NCI-H460 (cell line): ENCODE measurements around the gene TTF2. TPM values are rescaled to one million over a fixed set of nuclear protein-coding genes. Genes with fewer than 3 reads are reported as not detected.

Experiments
- DNase-seq: peaks from one replicate; pipeline ENCODE4 v3.0.0-alpha.2; 2016; ENCODE audit warnings: low read depth; ENCODE audit errors: extremely low read depth
- total RNA-seq: library from RNA; depleted of rRNA; stranded (reverse); fragments of >200 nt; shearing (Covaris generic); gene quantifications from 2 replicates; pipeline ENCODE4 v1.2.3, GENCODE V29; 2014

TTF2 gene
- total RNA-seq, 1 experiment from 2014 or later, result 27.6 TPM

DNA sequence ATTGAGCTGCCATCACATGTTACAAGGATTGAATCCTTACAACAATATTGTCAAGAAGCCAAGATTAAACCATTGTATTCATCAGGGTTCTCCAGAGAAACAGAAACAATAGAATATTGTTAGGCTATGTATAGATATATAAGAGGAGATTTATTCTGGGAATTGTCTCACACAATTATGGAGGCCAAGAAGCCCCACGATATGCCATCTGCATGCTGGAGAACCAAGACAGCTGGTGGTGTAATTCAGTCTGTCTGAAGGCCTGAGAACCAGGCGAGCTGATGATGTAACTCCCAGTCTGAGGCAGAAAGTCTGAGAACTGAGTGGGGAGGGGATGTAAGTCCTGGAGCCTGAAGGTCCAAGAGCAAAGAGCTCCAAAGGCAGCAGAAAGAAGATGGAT, 14.5 kb upstream of the TTF2 start:
- no peak for DNase-seq

DNA sequence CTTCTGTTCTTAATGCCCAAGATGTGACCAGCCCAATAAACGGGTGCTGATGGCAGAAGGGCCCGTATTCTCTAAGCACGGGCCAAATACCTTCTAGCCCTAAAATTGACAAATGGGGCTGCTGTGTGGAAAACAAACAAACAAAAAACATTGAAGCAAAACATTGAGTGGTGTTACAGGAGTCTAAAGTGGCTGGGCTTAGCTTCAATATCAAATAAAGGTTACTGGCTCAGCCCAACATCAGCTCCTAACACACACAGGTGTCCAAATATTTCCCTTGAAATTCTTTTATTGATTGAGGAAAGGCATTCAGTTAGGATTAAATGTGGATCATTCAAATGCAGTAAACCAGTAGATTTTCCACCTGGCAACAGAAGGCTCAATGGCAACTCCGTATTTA, 13.3 kb upstream of the TTF2 start:
- no peak for DNase-seq

DNA sequence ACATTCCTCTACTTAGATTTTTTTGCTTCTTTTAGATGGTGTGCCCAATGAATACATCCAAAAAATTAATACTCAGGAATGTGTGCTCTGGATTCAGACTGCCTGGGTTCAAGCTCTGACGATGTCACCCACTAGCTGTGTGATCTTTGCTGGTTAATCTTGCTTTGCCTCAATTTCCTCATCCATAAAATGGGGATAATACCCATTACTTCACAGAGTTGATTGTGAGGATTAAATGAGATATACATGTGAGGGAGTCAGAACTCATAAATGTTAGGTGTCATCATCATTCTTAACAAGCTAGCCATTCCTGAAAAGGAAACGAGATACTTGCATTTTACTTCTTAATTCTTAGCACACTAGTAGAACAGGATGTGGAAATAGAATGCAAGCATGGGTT, 12.9 kb upstream of the TTF2 start:
- DNase-seq, result no peak

DNA sequence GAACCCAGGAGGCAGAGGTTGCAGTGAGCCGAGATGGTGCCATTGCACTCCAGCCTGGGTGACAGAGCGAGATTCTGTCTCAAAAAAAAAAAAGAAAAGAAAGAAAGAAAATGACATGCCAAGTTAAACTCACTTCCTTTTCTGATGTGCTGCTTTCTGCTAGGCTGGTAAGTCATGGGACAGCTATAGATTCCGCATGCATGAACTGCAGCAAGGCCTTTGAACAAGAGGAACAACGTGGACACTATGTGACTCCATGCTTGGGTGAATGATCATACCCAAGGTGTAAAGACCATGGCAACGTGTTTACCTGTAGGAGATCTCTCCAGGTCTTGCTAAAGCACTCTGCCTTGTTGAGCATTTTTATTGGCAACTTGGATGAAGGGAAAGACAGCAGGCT, 10.3 kb upstream of the TTF2 start:
- DNase-seq, result no peak

DNA sequence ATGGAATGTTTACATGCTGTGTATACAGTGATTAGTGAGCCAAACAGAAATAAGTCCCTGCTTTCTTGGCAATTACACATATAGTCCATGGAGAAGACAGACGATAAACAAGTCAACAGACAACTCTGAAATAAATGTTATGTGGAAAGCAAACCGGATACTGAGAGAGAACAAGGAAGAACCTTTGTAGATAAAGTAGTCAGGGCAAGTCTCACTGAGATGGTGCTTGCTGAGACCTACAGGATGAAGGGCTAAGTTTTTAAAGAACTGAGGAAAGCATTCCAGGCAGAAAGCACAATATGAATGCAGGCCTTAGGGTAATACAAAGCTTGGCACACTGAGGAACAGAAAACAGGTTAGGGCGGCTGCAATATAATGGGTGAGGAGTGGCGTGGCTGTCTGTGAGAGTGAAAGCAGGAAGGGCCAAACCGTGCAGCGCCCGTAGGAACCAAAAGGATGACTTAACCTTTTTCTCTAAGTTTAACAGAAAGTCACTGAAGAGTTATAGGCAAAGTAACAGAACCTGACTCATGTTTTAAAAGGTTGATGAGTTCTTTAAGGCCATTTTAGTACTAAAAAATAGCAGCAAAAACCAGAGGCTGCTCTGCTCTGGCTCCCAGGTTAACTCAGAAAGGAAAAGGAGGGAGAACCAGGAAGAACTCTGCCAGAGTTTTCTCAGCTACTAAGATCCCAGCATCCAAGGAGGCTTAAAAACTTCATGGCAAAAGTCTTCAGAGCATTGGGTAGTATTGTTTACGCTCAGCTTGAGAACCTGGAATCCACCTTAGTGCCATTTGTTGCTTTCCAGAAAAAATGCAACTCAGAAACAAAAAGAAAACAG, 8.7 kb upstream of the TTF2 start:
- no peak for DNase-seq

DNA sequence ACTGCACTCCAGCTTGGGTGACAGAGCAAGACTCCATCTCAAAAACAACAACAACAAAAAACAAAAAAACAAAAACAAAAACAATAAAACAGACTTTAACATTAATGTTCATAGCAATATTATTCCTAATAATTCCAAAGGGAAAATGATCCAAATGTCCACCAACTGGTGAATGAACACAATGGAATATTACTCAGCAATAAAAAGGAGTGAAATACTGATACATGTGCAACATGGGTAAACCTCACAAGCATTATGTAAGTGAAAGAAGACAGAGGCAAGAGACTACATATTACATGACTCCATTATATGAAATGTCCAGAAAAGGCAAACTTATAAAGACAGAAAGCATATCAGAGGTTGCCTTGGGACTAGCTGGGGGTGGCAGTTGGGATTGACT, 6.1 kb upstream of the TTF2 start:
- DNase-seq, result no peak

DNA sequence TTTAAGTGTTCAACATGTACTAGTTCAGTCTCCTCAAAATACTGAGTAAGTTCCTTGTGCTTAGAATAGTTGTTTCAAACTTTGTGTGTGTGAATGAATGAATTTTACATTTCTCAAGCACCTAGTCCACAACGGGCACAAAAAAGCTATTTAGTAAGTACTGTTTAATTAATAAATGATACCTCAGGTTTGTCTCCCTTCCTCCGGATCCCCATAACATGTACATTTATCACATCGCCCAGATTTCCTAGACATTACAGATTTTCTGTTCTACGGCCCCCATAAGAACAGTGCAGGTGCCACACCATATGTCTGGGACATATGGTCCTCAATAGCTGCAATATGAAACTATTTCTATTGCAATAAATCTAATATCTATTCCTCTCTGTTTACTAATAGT, 1.3 kb upstream of the TTF2 start:
- DNase-seq, result no peak

DNA sequence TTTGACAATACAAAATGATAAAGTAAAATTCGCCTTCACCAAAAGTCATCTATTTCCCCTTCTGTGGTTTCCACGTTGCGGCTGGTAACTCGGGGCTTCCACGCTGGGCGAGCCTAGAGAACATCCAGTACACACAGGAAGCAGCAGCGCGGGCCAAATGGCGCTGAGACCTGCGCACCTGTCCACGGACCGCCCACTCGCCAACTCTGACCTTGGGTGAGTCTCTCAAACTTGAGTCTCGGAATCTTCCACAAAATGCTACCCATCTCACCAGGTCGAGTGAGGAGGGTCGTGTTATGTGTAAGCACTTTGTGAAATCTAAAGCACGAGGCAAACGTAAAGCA, 820 bp upstream of the TTF2 start:
- DNase-seq, result no peak

DNA sequence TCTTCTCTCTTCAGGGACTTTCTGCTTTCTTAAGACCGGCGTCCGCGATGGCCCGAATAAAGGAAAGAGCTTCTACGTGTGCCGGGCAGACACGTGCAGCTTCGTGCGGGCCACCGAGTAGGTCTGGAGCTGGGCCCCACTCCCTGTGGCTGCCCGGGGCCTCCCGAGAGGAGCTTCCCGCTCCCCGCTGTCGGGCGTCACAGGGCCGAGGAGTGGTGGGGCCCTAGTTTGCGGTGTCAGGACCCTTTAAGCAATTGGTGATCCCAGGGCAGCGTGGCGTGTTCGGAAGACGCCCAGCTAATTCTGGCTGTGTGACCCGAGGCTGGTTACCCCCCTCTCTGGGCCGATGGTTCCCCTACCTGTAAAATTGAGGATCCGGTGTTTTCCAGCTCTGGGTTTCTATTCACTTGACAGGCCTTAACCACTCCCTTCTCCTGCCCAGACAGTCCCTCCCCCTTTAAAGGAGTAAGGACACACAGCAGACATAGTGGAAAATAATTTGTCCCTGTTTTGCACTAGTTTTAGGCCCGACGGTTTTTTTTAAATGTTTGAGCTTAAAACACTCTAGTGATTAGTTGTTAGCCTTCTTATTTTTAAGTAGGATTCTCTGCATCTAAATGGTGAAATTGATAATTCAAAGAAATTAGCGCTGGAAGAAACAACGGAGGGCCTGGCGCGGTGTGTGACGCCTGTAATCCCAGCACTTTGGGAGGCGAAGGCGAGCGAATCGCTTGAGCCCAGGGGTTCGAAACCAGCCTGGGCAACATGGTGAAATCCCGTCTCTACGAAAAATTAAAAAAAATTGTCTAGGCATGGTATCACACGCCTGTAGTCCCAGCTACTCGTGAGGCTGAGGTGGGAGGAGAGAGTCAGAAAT, 553 bp downstream of the TTF2 start:
- DNase-seq, result peak; percentile 36

DNA sequence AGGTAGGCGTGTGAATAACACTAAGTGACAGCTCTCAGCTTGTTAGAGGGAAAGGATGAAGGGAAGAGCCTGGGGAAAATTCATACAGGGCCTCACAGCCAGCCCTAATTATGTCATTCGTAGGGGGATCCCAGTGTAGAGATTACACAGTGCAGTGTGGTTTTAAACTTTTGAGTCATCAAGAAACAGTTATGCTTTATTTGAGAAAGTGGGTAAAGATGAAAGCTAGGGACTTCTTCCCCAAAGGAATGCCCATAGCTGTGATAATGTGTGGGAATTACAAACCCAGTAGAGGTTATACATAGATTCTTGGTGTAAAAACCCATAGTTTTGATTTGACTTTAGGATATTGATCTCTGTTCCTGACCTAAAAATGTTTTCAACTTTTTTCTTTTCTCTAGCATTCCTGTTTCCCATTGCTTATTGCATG, 1.9 kb downstream of the TTF2 start:
- no peak for DNase-seq

DNA sequence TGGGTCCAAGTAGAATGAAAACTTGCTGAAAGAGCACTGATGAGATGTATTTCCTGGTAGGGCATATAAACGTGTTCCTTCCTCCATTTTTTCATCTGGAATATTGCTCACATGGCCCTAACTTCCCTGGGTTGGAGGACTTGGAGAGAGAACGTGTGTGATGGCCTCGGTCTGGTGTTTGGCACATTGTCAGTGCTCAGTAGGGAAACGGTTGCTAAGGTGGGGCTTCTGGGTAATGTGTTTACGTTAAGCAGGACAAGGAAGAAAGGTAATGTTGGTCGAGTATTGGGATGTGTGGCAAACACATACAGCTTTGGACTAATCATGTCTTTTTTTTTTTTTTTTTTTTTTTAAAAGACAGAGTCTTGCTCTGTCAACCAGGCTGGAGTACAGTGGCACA, 6.2 kb downstream of the TTF2 start:
- no peak for DNase-seq

DNA sequence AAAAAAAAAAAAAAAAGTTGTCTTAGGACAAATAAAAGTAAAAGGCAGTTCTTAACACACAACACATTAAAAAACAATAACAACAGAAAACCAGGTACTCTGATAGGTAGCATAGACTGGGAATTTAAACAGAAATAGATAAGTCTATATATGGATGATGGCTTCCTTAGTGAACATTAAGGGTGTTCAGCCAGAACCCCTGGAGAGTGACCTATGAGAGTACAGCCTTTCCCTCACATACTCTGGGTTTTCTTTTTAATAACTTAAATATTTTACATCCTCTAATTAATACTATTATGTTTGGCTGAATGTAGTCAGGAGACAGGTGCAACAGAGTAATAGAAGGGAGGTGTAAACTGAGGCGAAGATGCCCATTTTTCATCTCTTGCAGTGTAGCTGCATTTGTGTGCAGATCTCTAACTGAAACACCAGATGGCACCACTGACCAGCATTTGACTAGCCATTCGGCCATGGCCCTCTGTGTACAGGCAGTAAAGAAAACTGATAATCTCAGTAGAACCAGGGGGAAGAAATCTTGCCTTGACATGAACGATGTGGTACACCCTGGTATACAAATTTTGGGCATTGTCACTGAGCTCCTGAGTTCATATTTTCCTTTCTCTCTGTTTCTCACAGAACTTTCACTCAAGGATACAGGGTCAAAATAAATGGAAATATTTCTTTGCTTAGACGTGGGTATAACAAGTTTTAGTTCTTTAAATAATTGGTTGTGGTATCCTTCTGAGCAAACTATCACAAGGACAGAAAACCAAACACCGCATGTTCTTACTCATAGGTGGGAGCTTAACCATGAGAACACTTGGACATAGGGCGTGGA, 7.6 kb downstream of the TTF2 start:
- DNase-seq, result peak; percentile 52

DNA sequence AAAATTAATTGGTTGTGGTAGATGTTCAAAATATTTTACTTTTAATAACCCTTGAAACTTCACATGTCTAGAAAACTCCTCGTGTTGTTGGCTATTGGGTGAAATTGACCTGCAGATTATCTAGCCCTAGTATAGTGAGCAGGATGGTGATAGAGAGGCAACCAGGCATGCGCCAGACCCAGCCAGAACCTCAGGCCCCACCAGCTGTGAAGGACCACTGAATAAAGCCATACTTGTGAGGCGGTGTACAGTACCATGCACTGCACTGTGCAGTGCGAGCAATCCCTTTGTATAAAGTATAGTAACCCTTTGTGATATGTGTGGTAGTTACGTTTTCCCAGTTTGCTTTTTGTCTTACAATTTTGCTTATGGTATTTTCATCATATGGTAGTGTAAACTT, 8.5 kb downstream of the TTF2 start:
- no peak for DNase-seq

DNA sequence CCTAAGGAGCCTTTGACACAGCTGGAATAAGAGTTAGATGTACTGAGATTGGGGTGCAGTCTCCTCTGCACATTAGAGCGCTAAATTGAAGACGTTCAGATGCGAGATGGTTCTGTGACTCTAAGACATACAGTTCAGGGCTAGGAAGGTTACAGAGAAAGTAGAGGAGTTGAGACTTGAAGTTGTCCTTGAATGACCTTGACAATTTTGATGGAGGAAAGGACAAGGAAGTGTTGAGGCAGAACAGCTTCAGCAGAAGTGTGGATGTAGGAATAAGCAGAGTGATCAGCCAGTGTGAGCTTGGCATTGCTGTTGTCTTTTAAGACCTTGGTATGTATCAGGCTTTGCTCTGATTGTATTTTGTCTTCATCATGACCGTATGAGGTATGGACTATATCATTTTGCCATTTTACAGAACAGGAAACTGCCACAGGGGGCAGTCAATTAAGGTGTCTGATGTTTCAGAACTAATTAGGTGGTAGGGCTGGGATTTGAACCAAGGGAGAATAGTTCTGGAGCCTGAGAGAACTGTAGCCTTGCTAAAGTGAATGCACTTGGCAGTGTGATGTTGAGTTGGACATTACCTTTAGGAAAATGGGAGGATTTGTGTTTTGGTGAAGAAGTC, 9.2 kb downstream of the TTF2 start:
- DNase-seq, result no peak

DNA sequence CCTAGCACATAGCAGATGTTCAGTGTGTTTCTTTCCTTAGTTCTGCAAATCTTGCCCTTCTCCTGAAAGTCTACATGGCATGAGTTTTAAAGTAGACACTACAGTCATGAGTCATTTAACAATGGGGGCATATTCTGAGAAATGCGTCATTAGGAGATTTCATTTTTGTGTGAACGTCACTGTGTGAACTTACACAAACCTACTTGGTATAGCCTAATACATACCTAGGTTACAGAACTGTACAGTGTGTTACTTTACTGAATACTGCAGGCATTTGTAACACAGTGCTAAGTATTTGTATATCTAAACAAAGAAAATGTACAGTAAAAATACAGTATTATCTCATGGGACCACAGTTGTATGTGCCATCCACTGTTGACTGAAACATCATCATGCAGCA, 10.0 kb downstream of the TTF2 start:
- peak; percentile 78 for DNase-seq

DNA sequence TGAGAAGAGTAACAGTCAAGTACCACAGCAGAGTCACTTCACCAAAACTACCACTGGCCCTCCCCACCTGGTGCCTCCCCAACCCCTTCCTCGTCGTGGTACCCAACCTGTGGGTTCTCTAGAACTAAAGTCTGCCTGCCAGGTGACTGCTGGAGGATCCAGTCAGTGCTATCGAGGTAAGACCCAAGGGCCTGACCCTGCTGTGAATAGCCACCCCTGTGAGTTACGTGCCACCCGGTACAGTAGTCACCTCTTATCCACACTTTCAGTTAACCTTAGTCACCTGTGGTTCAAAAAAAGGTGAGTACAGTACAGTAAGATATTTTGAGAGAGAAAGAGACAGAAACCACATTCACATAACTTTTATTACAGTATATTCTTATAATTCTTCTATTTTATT, 16.5 kb downstream of the TTF2 start:
- DNase-seq, result no peak

DNA sequence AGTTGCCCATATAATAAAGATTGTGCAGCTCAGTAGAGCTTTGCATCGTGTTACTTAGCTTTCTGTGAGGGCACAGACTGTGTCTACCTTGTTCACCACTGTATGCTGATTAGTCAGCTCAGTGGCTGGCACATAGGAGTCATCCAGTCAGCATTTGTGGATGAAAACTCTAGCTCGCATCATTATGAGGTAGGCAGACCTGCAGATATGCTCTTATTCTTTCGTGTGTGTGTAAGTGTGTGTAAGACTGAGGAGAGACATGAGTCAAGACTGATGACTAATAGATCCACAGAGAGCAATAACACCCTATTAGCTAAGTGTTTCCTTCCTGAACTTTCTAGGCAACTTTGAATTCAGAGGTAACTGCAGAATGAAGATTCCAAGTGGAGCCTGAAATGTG, 17.1 kb downstream of the TTF2 start:
- DNase-seq, result peak; percentile 58

DNA sequence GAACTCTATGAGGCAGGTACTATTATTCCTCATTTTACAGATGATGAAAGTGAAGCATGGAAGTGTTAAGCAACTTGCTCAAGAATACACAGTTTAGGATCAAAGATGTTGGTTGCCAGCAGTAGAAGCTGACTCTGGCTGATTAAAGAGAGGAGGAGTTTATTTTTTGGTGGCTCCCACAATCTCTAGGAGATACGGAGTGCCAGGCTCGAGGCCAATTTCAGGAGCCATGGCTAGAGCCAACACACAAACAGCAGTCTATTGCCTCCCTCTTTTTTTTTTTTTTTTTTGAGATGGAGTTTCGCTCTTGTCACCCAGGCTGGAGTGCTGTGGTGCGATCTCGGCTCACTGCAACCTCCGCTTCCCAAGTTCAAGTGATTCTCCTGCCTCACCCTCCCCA, 19.6 kb downstream of the TTF2 start:
- no peak for DNase-seq

DNA sequence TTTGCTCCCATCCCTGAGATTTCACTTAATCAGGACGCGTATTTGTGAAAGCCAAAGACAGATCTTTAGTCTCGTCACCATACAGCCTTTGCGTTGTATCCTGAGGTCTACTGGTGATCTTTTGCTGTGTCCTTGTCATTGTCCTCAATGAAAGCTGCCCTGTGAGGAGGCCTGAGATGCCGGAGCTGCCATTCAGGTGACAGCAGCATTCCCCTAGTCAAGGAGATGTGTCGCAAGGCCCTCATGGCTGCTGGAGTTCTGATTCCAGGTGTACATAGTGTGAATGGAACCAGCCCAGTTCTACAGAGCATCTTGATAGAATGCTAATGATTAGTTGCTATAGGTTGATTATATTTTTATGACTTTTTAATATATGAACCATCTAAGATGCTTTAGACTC, 24.1 kb downstream of the TTF2 start:
- no peak for DNase-seq

DNA sequence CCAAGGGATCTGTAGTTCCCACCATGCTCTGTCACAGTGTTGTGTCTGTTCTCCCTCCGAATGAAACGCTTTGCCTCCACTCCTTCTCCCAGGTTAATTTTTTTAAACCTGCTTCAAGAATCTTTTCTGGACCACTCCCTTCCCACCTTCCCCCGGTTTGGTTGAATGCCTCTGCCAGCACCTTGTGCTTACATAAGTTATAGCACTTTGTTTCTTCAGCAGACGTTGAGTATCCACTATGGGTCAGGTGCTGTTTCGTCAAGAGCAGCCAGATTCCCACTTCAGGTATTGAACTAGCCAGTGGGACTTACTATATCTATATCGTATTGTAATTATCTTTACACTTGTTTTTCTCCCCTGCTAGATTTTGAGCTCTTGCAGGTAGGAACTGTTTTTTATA, 27.6 kb downstream of the TTF2 start:
- no peak for DNase-seq

DNA sequence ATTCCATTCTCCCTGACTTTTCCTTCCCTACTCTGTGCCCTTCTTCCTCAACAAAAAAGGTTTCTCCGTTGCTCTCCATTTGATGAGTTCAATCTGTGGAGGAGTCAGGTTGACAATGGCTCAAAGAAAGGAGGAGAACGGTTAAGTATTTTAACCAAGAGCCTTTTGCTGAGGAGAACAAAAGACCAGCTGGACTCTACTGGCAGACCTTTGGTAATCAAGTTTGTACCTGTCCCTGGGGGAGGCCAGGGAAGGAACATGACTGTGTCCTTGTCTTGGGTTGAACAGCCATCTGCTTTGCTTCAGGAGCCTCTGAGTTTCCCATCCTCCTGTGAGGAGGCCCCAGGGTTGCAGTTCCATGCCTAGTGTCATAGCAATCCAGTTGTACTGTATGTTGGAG, 29.9 kb downstream of the TTF2 start:
- DNase-seq, result no peak
